Measurements from ENCODE around the gene DMWD.

DMWD gene, protein sequence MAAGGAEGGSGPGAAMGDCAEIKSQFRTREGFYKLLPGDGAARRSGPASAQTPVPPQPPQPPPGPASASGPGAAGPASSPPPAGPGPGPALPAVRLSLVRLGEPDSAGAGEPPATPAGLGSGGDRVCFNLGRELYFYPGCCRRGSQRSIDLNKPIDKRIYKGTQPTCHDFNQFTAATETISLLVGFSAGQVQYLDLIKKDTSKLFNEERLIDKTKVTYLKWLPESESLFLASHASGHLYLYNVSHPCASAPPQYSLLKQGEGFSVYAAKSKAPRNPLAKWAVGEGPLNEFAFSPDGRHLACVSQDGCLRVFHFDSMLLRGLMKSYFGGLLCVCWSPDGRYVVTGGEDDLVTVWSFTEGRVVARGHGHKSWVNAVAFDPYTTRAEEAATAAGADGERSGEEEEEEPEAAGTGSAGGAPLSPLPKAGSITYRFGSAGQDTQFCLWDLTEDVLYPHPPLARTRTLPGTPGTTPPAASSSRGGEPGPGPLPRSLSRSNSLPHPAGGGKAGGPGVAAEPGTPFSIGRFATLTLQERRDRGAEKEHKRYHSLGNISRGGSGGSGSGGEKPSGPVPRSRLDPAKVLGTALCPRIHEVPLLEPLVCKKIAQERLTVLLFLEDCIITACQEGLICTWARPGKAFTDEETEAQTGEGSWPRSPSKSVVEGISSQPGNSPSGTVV

DNA sequence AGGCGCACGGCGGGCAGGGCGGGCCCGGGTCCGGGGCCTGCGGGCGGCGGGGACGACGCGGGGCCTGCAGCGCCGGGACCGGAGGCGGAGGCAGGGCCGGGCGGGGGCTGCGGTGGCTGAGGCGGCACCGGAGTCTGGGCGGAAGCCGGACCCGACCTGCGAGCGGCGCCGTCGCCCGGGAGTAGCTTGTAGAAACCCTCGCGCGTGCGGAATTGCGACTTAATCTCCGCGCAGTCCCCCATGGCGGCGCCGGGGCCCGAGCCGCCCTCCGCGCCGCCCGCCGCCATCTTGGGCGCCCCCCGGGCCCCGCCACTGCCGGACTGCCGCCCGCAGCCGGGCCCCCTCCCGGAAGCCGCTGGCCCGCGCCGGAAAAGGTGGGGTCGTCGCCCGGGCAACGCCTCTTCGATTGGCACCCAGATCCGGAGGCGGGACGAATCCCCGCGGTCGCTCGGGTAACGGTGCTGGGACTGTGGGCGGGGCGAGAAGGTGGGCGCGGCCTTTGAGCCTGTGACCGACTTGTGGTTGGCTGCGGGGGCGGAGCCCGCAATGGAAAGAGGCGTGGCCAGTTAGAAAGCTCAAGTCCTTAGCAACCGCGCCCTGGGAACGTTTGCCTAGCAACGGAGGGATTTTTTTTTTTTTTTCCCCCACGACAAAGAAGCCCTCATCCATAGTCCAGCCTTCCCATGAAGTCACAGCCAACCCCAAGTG, at the start of gene DMWD:
TSS of gene DMWD (minus strand) at position 376 of the 708 bp plus-strand sequence. CDS start at position 287, 89 bp downstream.
- peak; percentile 97 for DNase-seq

DNA sequence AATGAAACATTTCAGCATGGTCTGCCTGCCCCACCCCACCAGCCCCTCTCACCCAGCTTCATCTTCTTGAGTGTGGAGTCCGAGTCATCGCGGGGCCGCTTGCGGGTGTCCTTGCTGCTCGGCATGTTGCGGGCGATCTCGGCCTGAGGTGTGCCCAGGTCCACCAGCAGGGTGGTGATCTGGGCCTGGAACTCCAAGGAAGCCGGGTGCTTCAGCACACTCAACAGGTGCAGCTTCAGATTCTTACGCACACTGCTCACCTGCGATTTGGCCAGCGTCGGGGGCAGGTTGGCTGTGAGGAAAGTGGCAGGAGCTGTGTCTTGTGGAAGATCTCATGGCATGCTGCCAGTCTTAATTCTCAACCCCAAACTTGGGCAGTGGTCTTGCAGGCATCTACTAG, 49.6 kb upstream of the DMWD start:
- DNase-seq = no peak

DNA sequence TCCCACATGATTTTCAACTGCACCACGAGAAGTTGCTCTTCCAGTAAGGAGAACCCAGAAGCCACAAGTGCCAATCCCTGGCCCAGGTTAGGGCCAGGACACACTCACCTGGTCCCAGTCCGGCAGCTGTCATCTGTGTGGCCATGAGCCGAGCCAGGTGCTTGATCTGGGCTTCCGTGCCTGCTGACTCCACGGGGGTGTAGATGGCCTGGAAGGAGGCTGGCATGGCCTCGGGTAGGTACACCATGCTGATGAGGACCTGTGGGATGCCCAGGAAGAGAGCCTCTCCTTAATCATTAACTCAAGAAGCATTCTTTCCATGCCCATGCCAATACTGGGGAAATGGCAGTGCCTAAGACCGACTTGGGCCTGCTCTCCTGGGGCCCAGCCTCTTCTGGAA, 42.3 kb upstream of the DMWD start:
- no peak for DNase-seq

GRCh38 chr19:45828945-45829344, 36.3 kb upstream of the DMWD start:
- no peak for DNase-seq

- DNase-seq = no peak
These were observed 35.9 kb upstream of the DMWD start for GRCh38 chr19:45828523-45828922.

GRCh38 chr19:45827459-45828093, 34.9 kb upstream of the DMWD start:
- DNase-seq = no peak

- no peak for DNase-seq
These were observed 34.3 kb upstream of the DMWD start for GRCh38 chr19:45826934-45827333.

GRCh38 chr19:45825917-45826893, 33.6 kb upstream of the DMWD start:
- DNase-seq = no peak

DNA sequence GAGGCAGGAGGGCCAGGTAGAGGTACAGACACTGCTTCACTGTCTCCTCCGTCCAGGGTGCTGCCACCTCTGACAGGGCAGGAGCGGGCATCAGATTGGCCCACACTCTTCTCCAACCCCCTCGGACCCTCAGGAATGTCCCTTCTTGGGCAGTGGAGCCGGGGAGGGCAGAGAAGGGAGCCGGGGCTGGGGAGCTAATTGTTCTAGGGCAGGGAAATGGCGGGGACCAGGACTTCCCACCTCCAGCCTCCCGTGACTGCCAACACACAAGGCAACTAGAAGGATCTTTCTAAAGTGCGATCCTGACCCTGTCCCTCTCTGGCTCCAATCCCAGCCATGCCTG, 32.6 kb upstream of the DMWD start:
- DNase-seq = no peak

DNA sequence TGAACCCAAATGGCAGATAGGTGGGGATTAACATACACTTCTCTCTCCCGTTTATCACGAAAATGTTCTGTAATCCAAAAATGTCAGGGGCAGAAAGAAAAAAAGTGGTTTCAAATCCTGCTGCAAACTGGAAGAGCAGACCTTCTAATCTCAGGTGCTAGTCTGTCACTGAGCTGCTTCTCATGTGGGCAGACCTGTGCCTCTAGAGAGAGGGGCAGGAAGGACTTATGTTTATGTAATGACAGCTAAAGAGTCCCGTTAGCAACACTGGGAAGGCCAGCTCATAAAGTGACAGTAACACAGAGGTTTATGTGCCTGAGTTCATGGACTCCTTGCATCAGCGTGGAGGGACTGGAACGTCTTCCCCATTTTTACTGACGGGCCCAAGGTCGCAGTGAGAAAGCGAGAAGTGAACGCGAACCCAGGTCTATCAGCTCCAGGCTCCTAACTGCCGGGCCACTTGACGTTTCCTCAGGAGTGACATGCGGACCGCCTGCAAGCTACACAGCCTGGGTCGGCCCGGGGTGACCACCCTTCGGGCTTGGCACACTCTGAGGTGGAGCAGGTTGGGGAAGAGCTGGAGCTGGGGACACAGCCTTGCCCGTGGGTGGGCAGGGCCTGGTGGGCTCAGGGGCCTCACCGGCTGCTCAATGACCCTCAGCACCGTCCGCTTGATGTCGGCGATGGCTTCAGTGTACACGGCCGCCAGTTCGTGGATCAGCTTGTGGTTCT, 32.1 kb upstream of the DMWD start:
- DNase-seq = no peak

GRCh38 chr19:45824041-45824471, 31.4 kb upstream of the DMWD start:
- peak; percentile 46 for DNase-seq

DNA sequence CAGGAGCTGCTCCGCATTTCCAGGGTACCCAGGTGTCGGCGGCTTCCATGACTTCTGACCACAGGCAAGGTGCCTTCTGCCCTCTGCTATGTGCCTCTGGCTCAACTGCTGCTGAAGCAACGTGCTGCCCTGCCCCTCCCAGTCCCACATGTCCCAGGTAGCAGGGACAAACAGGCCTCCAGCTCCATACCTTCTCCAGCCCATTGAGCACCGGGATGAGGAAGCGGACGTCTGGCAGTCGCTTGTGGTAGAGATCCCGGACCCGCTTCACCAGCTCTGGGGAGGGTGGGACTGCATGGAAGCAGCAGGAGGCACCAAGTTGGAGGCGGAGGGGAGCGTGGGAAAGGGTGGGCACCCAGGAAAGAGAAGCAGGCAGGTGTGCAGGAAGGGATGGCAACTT, 30.5 kb upstream of the DMWD start:
- DNase-seq = no peak

DNA sequence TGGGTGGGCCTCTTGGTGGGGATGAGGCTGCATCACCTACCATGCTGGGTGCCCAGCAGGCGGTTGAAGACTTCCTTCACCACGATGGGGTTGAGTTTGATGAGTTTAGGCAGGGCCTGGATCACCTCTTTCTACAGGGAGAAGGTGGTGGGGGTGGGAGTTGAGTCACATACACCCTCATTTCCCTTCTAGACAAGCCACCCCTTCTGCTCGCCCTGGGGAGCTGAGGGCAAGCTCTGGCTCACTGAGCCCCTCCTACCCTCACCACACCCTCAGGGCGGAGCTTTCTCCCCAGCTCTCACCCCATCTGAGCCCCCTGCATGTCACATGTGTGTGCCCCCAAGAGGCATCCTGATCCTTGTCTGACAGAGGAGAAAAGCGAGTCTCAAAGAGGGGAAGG, 30.1 kb upstream of the DMWD start:
- no peak for DNase-seq

GRCh38 chr19:45821570-45821969, 28.9 kb upstream of the DMWD start:
- no peak for DNase-seq

DNA sequence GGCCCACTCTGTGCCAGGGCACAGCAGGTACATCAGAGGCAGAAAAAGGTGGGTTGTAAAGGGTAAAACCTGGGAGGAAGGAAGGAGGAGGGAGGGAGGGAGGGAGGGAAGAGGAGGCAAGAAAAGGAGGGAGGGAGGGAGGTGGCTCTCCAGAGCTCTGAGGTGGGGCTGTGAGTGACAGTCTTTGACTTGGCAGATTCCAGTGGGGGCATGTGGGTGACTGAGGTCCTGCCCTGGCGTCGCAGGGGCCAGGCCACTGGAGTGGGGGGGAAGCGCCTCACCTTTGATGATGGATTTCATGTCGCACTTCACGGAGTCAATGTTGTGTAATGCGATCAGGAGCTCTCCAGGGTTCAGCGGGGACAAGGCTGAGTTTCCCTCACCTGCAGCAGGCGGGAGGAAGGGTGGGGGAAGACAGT, 28.5 kb upstream of the DMWD start:
- DNase-seq = no peak

DNA sequence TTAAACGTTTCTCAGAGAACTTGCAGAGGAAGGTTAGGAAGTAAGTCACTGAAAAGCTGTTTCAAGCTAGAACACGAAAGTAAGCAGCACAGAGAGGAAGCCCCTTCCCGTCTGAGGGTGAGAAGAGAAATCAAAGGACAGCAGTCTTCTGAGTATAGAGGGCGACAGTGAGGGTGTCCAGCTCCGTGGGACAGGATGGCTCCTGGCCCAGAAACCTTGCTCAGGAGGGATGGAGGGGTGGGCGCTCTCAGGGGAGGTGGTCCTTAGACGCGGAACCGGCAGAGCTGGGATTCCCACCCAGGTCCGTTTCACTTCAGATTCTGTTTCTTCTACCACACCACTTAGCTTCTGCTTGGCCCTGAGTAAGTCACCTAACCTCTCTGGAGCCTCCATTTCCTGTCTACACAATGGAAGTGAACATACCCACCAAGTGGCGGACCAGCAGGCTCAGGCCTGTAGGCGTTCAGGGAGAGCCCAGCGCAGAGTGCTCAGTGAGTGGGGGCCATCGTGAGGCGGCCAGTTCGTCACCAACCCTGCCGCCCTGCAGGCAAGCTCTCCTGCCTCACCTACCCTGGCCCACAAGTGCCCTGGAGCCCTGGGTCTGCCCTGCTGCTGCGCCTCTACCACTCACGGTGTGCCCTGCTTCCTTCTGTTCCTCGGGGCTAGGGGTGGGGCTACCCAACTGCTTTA, 27.9 kb upstream of the DMWD start:
- no peak for DNase-seq

- no peak for DNase-seq
These were observed 27.1 kb upstream of the DMWD start for GRCh38 chr19:45819769-45820168.

DNA sequence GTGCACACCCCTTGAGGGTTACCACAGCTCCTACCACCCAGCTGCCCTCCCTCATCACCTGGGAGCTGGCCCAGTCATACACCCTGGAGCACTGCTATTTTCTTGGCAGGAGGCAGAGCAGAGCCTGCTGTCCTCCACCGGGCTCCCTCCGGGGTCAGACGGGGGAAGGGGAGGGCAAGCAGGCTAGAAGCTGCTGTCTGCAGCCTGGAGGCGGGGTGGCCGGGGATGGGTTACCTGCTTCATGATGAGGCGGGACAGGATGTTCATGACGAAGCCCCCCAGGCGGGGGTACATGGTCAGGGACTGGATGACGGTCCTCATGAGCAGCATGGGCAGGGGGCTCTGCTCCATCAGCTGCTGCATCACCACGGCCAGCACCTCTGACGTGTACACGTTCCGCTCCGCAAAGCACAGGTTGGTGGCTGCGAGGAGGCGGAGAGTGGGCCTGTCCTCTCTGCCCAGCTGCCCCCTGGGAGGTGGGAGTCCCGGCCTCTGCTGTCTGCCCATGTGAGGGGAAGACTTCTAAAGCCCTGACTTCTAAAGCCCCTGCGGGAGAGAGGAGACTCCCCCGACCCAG, 25.2 kb upstream of the DMWD start:
- DNase-seq = no peak

DNA sequence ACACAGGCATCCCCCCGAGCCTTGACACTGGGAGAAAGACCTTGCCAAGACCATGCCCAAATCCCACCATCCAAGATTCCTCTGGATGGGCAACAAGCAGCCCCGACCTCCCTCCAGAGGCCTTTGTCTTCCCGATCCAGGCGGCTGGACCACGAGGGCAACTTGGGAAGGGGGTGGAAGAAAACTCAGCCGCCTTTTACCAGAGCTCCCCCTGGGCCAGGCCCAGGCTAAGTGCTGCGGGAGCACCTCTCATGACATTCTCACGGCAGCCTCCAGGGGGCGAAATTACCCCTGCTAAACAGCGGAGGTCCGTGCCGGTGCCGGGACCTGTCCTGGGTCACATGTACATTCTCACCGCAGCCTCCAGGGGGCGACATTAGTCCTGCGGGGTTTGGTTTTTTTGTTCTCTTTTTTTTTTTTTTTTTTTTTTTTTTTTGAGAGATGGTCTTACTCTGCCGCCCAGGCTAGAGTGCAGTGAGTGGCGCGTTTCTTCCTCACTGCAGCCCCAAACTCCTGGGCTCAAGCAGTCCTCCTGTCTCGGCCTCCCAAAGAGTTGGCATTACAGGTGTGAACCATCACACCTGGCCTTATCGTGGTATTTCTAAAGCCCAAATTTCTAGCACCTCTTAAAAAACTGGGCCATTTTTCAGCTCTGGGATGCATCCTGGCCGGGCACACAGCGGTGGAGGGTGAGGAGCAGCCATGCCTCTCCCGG, 24.5 kb upstream of the DMWD start:
- peak; percentile 70 for DNase-seq

All from NCI-H1092 (cell line).